Measurements from ENCODE around the gene COQ9.

COQ9 gene

GRCh38 chr16:57485916-57486857, 38.9 kb downstream of the COQ9 start, which contains the start of gene DOK4 (continued):
- TF ChIP-seq PATZ1 (tag by site-specific recombination; IDR thresholded peaks at IDR 0.05), result peak; percentile 78
- no peak for TF ChIP-seq TCF7L2 (IDR thresholded peaks at IDR 0.05; ENCODE audit: borderline replicate concordance, low read depth, low read length)
- TF ChIP-seq ZNF629 (tag by site-specific recombination; IDR thresholded peaks at IDR 0.05), result no peak
- no peak for TF ChIP-seq YY1 (tag by site-specific recombination; IDR thresholded peaks at IDR 0.05)
- no peak for TF ChIP-seq ZNF354C (tag by site-specific recombination; IDR thresholded peaks at IDR 0.05; ENCODE audit: borderline replicate concordance, low read depth)
- TF ChIP-seq ATF2 (tag by site-specific recombination; IDR thresholded peaks at IDR 0.05; ENCODE audit: low read depth), result no peak
- no peak for TF ChIP-seq ZNF112 (tag by site-specific recombination; IDR thresholded peaks at IDR 0.05)
- no peak for TF ChIP-seq ZFP41 (tag by site-specific recombination; IDR thresholded peaks at IDR 0.05; ENCODE audit: borderline replicate concordance)
- TF ChIP-seq ZNF155 (tag by site-specific recombination; IDR thresholded peaks at IDR 0.05), result no peak
- TF ChIP-seq KLF9 (tag by site-specific recombination; IDR thresholded peaks at IDR 0.05; ENCODE audit: low read depth), result peak; percentile 32
- no peak for TF ChIP-seq ZNF10 (tag by site-specific recombination; IDR thresholded peaks at IDR 0.05)
- no peak for TF ChIP-seq ZNF416 (tag by site-specific recombination; IDR thresholded peaks at IDR 0.05)
- TF ChIP-seq ZNF394 (tag by site-specific recombination; IDR thresholded peaks at IDR 0.05; ENCODE audit: borderline replicate concordance), result no peak
- TF ChIP-seq ZNF366 (tag by site-specific recombination; conservative IDR thresholded peaks at IDR 0.05), result no peak
- no peak for TF ChIP-seq INSM2 (tag by site-specific recombination; IDR thresholded peaks at IDR 0.05)
- peak; percentile 49; the same call in 1 of the 2 replicates for TF ChIP-seq KLF16 (tag by site-specific recombination; IDR thresholded peaks at IDR 0.05)
- TF ChIP-seq HOXD13 (CRISPR knock-in tag; IDR thresholded peaks at IDR 0.05; ENCODE audit: borderline replicate concordance), result no peak
- no peak for TF ChIP-seq ZBTB11 (tag by site-specific recombination; conservative IDR thresholded peaks at IDR 0.05; ENCODE audit: low read depth)
- TF ChIP-seq ZNF548 (tag by site-specific recombination; IDR thresholded peaks at IDR 0.05), result no peak
- no peak for TF ChIP-seq ZNF658 (tag by site-specific recombination; IDR thresholded peaks at IDR 0.05)
- no peak for TF ChIP-seq ZNF140 (tag by site-specific recombination; IDR thresholded peaks at IDR 0.05)
- TF ChIP-seq ZBTB6 (tag by site-specific recombination; IDR thresholded peaks at IDR 0.05), result no peak
- peak; percentile 60 for TF ChIP-seq ZBTB48 (tag by site-specific recombination; IDR thresholded peaks at IDR 0.05)
- TF ChIP-seq SALL2 (tag by site-specific recombination; IDR thresholded peaks at IDR 0.05; ENCODE audit: borderline replicate concordance), result no peak
- TF ChIP-seq GFI1B (tag by site-specific recombination; IDR thresholded peaks at IDR 0.05), result no peak
- TF ChIP-seq ZNF768 (tag by site-specific recombination; IDR thresholded peaks at IDR 0.05), result no peak
- TF ChIP-seq ZNF785 (tag by site-specific recombination; IDR thresholded peaks at IDR 0.05), result no peak
- TF ChIP-seq ZNF341 (tag by site-specific recombination; IDR thresholded peaks at IDR 0.05; ENCODE audit: low read depth), result no peak
